ENCODE measurements around the gene CD96.
"Not testable (repeated sequence)": the region's sequence is repeated elsewhere in the genome, so short reads cannot be mapped to it uniquely, and the experiment has no call there.

CD96 gene

DNA sequence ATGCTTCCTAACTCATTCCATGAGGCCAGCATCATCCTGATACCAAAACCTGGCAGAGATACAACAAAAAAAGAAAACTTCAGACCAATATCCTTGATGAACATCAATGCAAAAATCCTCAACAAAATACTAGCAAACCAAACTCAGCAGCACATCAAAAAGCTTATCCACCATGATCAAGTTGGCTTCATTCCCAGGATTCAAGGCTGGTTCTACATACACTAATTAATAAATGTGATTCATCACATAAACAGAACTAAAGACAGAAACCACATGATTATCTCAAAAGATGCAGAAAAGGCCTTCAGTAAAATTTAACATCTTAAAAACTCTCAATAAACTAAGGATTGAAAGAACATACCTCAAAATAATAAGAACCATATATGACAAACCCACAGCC, 88.6 kb downstream of the CD96 start:
- DNase-seq = not testable (repeated sequence)

GRCh38 chr3:111635403-111635802, 93.4 kb downstream of the CD96 start:
- DNase-seq = no peak

- no peak for DNase-seq
Measured at GRCh38 chr3:111636366-111636885, 94.4 kb downstream of the CD96 start.

GRCh38 chr3:111639316-111639715, 97.3 kb downstream of the CD96 start:
- DNase-seq = no peak

DNA sequence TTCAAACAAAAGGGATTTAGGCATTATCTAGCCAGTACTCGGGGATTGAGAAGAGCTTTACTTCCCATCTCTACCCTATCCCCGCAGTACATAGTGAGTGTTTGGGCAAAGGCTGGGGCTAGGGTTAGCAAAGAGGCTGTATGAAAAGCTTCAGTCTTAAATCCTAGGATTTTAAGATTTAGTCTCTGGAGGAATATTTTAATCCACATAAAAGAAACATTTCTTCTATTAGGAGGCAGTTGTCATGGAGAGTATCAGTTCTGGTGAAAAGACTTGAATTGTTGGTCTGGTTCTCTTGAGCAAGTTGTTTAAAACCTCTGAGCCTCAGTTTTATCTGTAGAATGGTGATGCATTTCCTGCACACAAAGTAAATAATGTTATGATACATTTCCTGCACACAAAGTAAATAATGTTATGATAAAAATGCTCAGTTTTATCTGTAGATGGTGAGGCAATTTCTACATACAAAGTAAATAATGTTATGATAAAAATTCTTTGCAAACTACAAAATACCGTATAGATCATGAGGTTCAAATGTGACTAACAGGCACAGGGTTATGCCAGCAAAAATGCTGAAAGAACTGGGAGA, 107.1 kb downstream of the CD96 start:
- no peak for DNase-seq

GRCh38 chr3:111650378-111651275, 108.6 kb downstream of the CD96 start:
- DNase-seq = no peak

DNA sequence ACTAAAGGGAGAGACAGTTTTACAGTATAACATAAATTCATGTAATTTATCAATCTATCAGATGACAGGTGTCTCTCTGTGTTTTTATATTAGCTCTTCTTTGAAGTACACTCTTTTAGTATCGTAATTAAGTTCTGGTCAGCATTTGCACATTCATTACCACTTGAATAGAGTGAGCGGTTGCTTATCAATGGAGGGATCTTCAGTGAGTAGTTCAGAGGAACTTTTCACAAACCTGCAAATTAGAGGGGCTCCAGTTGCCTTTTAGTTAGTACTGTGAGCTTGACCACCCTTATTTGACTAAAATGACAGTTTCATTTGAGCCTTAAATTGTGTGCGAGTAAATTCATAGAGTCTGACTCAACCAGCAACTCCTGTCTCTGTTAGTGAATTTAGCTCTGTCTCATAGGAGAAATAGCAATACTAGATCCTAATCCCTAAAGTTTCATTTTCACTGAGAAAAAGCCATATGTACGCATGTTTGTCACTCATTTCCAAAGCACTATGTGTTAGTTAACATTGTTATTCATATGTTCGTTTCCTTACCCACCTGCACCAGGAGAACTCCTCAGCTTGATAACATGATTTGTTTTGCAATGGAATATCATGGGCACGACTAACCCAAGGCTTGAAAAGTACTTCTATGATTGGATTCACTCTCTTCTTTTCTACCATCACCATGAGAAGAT, 110.6 kb downstream of the CD96 start:
- DNase-seq = no peak

- no peak for DNase-seq
Measured at GRCh38 chr3:111653766-111654165, 111.8 kb downstream of the CD96 start.

- DNase-seq = no peak
Measured at GRCh38 chr3:111662012-111662411, 120.0 kb downstream of the CD96 start.

GRCh38 chr3:111662907-111663306, 120.9 kb downstream of the CD96 start:
- DNase-seq = no peak

DNA sequence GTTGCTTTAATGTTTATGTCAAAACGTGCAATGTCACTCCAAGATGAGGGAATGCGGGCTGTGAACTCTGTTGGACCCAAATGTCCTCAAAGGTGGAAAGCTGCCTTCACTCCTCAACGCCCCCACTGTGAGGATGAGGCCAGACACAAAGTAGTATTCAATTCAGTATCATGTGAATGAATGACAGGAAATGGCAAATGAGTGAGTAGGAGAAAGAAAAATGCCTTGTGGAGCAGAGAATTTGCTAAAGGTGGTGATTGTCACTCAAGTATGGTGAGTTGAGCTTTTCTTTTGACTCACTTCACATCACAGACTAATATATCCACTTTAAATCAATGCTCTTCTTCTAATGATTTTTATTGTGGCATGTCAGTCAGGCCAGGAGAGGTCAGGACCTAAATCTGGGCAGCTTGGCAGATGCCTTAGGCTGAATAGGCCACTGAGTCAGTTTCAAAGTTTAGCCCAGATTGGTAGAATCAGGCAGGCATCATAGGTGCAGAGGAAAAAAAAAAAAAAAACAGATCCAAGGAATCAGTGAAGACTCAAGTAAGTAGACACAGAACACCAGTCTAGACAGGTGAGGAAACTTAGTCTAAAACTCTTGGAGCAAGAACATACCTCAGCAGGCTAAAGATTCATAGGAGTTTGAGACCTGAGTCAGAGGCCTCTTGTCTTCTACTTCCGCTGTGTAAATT, 124.2 kb downstream of the CD96 start:
- DNase-seq = no peak

DNA sequence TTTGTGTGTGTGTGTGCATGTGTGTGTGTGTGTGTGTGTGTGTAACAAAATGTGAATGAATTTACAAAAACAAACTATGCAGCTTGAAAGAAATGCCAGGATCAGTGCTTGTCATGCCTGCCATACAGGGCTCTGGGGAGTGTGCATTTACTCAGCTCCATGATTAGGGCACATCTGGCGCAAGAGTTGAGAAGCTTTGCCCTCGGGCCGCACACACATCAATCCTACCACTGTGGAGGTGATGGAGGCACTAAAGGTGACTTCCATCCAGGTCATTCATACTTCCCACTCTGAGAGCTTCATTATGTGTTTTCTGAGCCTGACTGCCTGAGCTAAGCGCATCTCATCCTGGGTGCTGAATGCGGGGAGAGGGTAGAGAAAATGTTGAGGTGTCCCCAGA, 125.2 kb downstream of the CD96 start:
- DNase-seq = no peak

- no peak for DNase-seq
Measured at GRCh38 chr3:111667621-111668239, 125.7 kb downstream of the CD96 start.

- no peak for DNase-seq
Measured at GRCh38 chr3:111668326-111668725, 126.3 kb downstream of the CD96 start.

DNA sequence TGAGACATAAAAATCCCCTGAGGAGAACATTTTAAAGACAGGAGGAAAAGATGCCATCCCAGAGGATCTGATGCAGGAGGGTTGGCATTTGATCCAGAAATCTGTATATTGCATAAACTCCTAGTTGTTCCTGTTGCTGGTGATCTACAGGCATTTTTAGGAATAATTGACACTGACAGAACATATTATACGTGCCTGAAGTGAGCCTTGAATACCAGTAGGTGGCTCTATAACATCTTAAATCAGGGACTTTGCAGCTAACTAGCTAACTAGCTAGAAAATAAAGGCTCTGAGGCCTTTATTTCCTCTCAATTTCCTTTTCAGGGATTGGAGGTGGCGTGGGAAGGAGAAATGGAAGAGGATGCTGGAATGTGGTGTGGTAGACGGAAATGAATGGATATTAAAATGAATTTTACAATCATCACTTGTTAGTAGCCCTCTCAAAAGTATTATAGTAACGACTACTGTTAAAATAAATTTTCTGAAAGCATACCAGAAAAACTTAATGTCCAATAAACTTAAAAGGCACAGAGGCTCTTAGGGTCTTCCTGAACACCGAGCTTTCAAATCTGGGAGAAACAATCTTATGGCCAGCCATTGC, 127.0 kb downstream of the CD96 start:
- no peak for DNase-seq

GRCh38 chr3:111669926-111670630, 128.1 kb downstream of the CD96 start:
- DNase-seq = no peak

DNA sequence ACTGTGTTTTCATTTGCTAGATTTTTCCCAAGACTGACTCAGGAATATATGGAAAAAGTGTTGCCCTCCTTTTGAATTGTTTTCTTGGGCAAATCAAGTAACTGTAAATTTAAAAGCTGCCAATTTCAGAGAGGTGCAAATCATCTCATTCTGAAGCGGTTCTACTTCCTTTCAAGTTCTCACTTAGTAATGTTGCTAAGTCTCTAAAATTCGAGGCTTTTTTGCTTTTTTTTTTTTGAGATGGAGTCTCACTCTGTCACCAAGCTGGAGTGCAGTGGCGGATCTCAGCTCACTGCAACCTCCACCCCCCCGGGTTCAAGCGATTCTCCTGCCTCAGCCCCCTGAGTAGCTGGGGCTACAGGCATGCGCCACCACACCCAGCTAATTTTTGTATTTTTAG, 130.5 kb downstream of the CD96 start:
- not testable (repeated sequence) for DNase-seq

- no peak for DNase-seq
Measured at GRCh38 chr3:111675846-111676210, 133.8 kb downstream of the CD96 start.

- DNase-seq = no peak
Measured at GRCh38 chr3:111676211-111677006, 134.4 kb downstream of the CD96 start.

- no peak for DNase-seq
Measured at GRCh38 chr3:111677007-111677392, 135.0 kb downstream of the CD96 start.
